Panc1 (cell line): ENCODE results near the gene C2orf76. TPM values are rescaled to one million over a fixed set of nuclear protein-coding genes. Genes with fewer than 3 reads are reported as not detected.

Source experiments
- ATAC-seq: fragments of 200-7000 bp; cut with Tn5 transposase; 2 replicates; pipeline ENCODE4 v1.9.1; 2020; ENCODE audit warnings: mild to moderate bottlenecking, moderate library complexity
- BruUV-seq: library from RNA; stranded (reverse); fragments of 400-500 nt; replicated peaks from 2 replicates; lab custom pipeline; 2021; lab: Mats Ljungman, UMichigan
- CTCF ChIA-PET: fragments of 300-600 bp; sonication (Branson Sonifier 250); formaldehyde crosslinking; loops from one replicate; lab custom pipeline; 2022; ENCODE audit warnings: antibody characterized with exemption; lab: Charles Lee
- POLR2A ChIA-PET: fragments of 300-600 bp; sonication (Branson Sonifier 250); formaldehyde crosslinking; loops from one replicate; lab custom pipeline; 2022; ENCODE audit warnings: antibody characterized with exemption; lab: Charles Lee
- DNase-seq: peaks from one replicate; pipeline ENCODE4 v3.0.0-alpha.2; 2010; ENCODE audit warnings: low read depth, low spot score
- H3K27ac ChIP-seq: 2 replicates; pipeline ENCODE4 v1.5.1; 2011; ENCODE audit warnings: mild to moderate bottlenecking, low read length, inconsistent platforms
- H3K27me3 ChIP-seq: fragments of 200-500 bp; sonication (Bioruptor generic); 2 replicates; pipeline ENCODE4 v1.6.0; 2014; ENCODE audit warnings: low read length, inconsistent platforms; ENCODE audit not compliant: control insufficient read depth, insufficient read depth
- H3K36me3 ChIP-seq: fragments of 200-500 bp; sonication (Bioruptor generic); 2 replicates; pipeline ENCODE4 v1.5.1; 2014; ENCODE audit warnings: inconsistent platforms, mild to moderate bottlenecking, low read length, moderate library complexity; ENCODE audit not compliant: control insufficient read depth, insufficient read depth
- H3K4me1 ChIP-seq: 2 replicates; pipeline ENCODE4 v1.5.1; 2011; ENCODE audit warnings: inconsistent platforms, mild to moderate bottlenecking, low read length, moderate library complexity; ENCODE audit not compliant: control insufficient read depth, insufficient read depth
- H3K4me3 ChIP-seq, 2 experiments: 2 replicates each; pipeline ENCODE4 v1.5.1; 2011 to 2012; ENCODE audit warnings: low read depth in 2 of 2, low read length in 2 of 2, mild to moderate bottlenecking in 2 of 2, inconsistent platforms in 1 of 2, moderate library complexity in 1 of 2
- H3K9me3 ChIP-seq: fragments of 200-500 bp; sonication (Bioruptor generic); 2 replicates; pipeline ENCODE4 v1.5.1; 2014; ENCODE audit warnings: low read depth, mild to moderate bottlenecking, inconsistent platforms, low read length, moderate library complexity; ENCODE audit not compliant: control insufficient read depth, insufficient read depth
- CTCF ChIP-seq: fragments of 450-650 bp; IDR thresholded peaks from 2 replicates; pipeline ENCODE4 v1.5.1; 2017; ENCODE audit warnings: mild to moderate bottlenecking
- POLR2AphosphoS5 ChIP-seq: IDR thresholded peaks from 2 replicates; pipeline ENCODE4 v1.6.1; 2012; ENCODE audit warnings: mild to moderate bottlenecking, low read depth, low read length, moderate library complexity
- REST ChIP-seq, 2 experiments: IDR thresholded peaks; 2 replicates each; pipeline ENCODE4 v1.6.1; 2011 to 2012; ENCODE audit warnings: low read depth in 2 of 2, control low read depth in 1 of 2, low read length in 1 of 2, mild to moderate bottlenecking in 1 of 2, moderate library complexity in 1 of 2; ENCODE audit not compliant: insufficient read depth in 1 of 2
- SIN3A ChIP-seq: IDR thresholded peaks from 2 replicates; pipeline ENCODE4 v1.6.1; 2012; ENCODE audit warnings: low read depth, mild to moderate bottlenecking, low read length, moderate library complexity, borderline replicate concordance; ENCODE audit not compliant: insufficient read depth
- TCF7L2 ChIP-seq: IDR thresholded peaks from 2 replicates; pipeline ENCODE4 v1.6.1; 2011; ENCODE audit warnings: mild to moderate bottlenecking, low read depth, low read length, inconsistent platforms
- in situ Hi-C: cut with HindIII; loops from 2 replicates; pipeline ENCODE4 v1.10.0; 2016; ENCODE audit warnings: low sequenced_read_pairs, low pct_unique_long_range_greater_than_20kb
- intact Hi-C: fragments of 100-400 bp; cut with micrococcal nuclease; formaldehyde crosslinking; loops from one replicate; pipeline ENCODE4 v1.10.0; 2022; ENCODE audit not compliant: unreplicated experiment
- total RNA-seq: library from RNA; stranded (reverse); gene quantifications from one replicate; pipeline ENCODE4 v1.2.1, GENCODE V29; 2021; ENCODE audit not compliant: unreplicated experiment

C2orf76 gene
- total RNA-seq, 1 experiment from 2014 or later: 22.7 TPM

GRCh38 chr2:119326938-119327337 lies 39.7 kb downstream of the C2orf76 start:
- in situ Hi-C loops: no loop called here
- intact Hi-C loops: no loop called here

GRCh38 chr2:119324685-119325270 lies 41.9 kb downstream of the C2orf76 start:
- intact Hi-C loops: no loop called here
- ATAC-seq (no peak), DNase-seq (no peak)
- no TSS peak for BruUV-seq
- TF ChIP-seq TCF7L2: no peak
- TF ChIP-seq REST (IDR thresholded peaks at IDR 0.05; ENCODE audit: insufficient read depth in 1 of 2, low read depth in 2 of 2, low read length in 1 of 2): no peak
- TF ChIP-seq SIN3A: no peak
- TF ChIP-seq POLR2AphosphoS5: no peak
- no peak for TF ChIP-seq CTCF
- ChIA-PET CTCF (interaction anchor here (0.7 kb wide), 1 partner anchor 127 kb away, joined by 3 read pairs; no protein-coding TSS in a partner anchor), POLR2A (no interaction called here)
- H3K27ac ChIP-seq: no peak overlapping the region
- H3K4me1 ChIP-seq: no peaks in the 10 kb centered on the region
- H3K36me3 ChIP-seq: no peaks in the 10 kb centered on the region
- no peaks in the 10 kb centered on the region for H3K27me3 ChIP-seq
- in situ Hi-C loops: no loop called here
- no peak overlapping the region for H3K4me3 ChIP-seq
- H3K9me3 ChIP-seq: no peaks in the 10 kb centered on the region

More at GRCh38 chr2:119326938-119327337, 39.7 kb downstream of the C2orf76 start:
- DNase-seq (no peak), ATAC-seq (no peak)
- Histone ChIP-seq H3K36me3 (no peaks in the 10 kb centered on the region), H3K27me3 (no peaks in the 10 kb centered on the region), H3K4me1 (no peaks in the 10 kb centered on the region), H3K4me3 (no peak overlapping the region), H3K9me3 (no peaks in the 10 kb centered on the region), H3K27ac (no peak overlapping the region)
- ChIA-PET CTCF (interaction anchor here (0.6 kb wide), 1 partner anchor 138 kb away, joined by 4 read pairs; no protein-coding TSS in a partner anchor), POLR2A (interaction anchor here (0.7 kb wide), 1 partner anchor 83 kb away, joined by 3 read pairs; no protein-coding TSS in a partner anchor)
- no peak for TF ChIP-seq CTCF
- TF ChIP-seq SIN3A: no peak
- no peak for TF ChIP-seq POLR2AphosphoS5
- no peak for TF ChIP-seq REST (IDR thresholded peaks at IDR 0.05; ENCODE audit: insufficient read depth in 1 of 2, low read depth in 2 of 2, low read length in 1 of 2)
- TF ChIP-seq TCF7L2: no peak
- no TSS peak for BruUV-seq
